SK-N-SH (cell line): ENCODE measurements around the gene CASKIN1.

Experiments used
- CHD2 ChIP-seq: fragments of 150-350 bp; IDR thresholded peaks from 2 replicates; pipeline ENCODE4 v1.6.1; 2018; ENCODE audit warnings: low read length; ENCODE audit not compliant: partially characterized antibody
- FOXM1 ChIP-seq: IDR thresholded peaks from 2 replicates; pipeline ENCODE4 v1.4.0; 2012; ENCODE audit warnings: low read depth, mild to moderate bottlenecking
- MEF2A ChIP-seq: IDR thresholded peaks from 2 replicates; pipeline ENCODE4 v1.4.0; 2012; ENCODE audit warnings: low read depth, borderline replicate concordance
- RXRA ChIP-seq: IDR thresholded peaks from 2 replicates; pipeline ENCODE4 v1.4.0; 2012; ENCODE audit warnings: low read depth, mild to moderate bottlenecking, borderline replicate concordance
- SMC3 ChIP-seq: IDR thresholded peaks from 2 replicates; pipeline ENCODE4 v1.6.1; 2012; ENCODE audit warnings: low read depth, low read length, improper control_type of control experiment
- TAF1 ChIP-seq: IDR thresholded peaks from 2 replicates; pipeline ENCODE4 v1.6.1; 2012; ENCODE audit warnings: low read depth, mild to moderate bottlenecking, low read length, moderate library complexity, borderline replicate concordance
- TCF12 ChIP-seq: IDR thresholded peaks from 2 replicates; pipeline ENCODE4 v1.4.0; 2012
- TF ChIP-seq, protein P1 (sequence below): fragments of 200-600 bp; sonication (generic); IDR thresholded peaks from 2 replicates; pipeline ENCODE4 v1.6.1; 2017; ENCODE audit warnings: antibody characterized with exemption, mild to moderate bottlenecking, moderate library complexity
- TF ChIP-seq, protein P2 (sequence below): IDR thresholded peaks from 2 replicates; pipeline ENCODE4 v1.6.1; 2012; ENCODE audit warnings: mild to moderate bottlenecking, low read depth, low read length, moderate library complexity
- TF ChIP-seq, protein P3 (sequence below): IDR thresholded peaks from 2 replicates; pipeline ENCODE4 v1.4.0; 2012; ENCODE audit warnings: low read depth, borderline replicate concordance

DNA sequence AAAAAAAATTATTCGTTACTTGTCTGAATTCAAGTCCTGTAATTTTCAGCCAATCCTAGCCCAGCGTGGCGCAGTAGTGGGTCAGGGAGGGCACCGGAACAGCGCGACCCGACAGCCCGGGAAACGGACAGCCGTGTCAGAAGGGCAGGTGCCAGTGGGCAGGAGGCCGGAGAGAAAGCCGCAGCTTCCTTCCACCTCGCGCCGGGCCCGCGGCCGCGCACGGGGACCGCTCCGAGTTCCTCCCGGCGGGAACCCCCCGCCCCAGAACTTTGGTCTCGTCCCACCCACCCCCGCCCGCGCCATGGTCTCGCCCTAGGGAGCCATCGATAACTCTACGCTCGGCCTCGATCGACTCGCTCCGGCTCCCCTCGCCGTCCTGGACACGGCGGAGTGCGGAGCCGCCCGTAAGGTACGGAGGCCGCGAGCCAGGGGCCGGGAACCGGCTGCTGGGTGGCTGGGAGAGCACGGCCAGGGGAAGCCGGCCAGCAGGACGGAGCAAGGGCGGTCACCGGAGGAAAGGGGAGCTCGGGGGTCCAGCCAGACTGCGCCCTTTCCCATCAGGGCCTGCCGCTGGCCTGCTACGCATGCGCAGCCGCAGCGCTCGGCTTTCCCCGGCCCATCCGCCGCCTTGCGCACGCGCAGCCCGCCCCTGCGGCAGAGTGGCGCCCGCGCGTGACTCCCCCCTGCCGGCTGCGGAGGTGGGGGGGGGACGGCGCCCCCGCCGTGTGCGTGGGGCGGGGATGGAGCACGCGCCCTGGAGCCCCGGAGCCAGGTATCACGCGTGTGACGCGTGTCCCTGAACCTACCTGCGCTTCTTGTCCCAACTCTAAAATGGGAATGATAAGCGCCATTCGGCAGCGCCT is 8.9 kb upstream of the CASKIN1 start, which contains the start of gene MLST8:
- TF ChIP-seq, protein P1, sequence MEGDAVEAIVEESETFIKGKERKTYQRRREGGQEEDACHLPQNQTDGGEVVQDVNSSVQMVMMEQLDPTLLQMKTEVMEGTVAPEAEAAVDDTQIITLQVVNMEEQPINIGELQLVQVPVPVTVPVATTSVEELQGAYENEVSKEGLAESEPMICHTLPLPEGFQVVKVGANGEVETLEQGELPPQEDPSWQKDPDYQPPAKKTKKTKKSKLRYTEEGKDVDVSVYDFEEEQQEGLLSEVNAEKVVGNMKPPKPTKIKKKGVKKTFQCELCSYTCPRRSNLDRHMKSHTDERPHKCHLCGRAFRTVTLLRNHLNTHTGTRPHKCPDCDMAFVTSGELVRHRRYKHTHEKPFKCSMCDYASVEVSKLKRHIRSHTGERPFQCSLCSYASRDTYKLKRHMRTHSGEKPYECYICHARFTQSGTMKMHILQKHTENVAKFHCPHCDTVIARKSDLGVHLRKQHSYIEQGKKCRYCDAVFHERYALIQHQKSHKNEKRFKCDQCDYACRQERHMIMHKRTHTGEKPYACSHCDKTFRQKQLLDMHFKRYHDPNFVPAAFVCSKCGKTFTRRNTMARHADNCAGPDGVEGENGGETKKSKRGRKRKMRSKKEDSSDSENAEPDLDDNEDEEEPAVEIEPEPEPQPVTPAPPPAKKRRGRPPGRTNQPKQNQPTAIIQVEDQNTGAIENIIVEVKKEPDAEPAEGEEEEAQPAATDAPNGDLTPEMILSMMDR: peak; percentile 39
- TF ChIP-seq FOXM1: no peak
- TF ChIP-seq CHD2: peak; percentile 37
- no peak for TF ChIP-seq RXRA
- TF ChIP-seq TCF12: no peak; the same call in 1 of the 2 replicates
- peak; percentile 90 for TF ChIP-seq TAF1
- TF ChIP-seq MEF2A: no peak
- TF ChIP-seq, protein P2, sequence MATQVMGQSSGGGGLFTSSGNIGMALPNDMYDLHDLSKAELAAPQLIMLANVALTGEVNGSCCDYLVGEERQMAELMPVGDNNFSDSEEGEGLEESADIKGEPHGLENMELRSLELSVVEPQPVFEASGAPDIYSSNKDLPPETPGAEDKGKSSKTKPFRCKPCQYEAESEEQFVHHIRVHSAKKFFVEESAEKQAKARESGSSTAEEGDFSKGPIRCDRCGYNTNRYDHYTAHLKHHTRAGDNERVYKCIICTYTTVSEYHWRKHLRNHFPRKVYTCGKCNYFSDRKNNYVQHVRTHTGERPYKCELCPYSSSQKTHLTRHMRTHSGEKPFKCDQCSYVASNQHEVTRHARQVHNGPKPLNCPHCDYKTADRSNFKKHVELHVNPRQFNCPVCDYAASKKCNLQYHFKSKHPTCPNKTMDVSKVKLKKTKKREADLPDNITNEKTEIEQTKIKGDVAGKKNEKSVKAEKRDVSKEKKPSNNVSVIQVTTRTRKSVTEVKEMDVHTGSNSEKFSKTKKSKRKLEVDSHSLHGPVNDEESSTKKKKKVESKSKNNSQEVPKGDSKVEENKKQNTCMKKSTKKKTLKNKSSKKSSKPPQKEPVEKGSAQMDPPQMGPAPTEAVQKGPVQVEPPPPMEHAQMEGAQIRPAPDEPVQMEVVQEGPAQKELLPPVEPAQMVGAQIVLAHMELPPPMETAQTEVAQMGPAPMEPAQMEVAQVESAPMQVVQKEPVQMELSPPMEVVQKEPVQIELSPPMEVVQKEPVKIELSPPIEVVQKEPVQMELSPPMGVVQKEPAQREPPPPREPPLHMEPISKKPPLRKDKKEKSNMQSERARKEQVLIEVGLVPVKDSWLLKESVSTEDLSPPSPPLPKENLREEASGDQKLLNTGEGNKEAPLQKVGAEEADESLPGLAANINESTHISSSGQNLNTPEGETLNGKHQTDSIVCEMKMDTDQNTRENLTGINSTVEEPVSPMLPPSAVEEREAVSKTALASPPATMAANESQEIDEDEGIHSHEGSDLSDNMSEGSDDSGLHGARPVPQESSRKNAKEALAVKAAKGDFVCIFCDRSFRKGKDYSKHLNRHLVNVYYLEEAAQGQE: peak; percentile 0; the same call in 1 of the 2 replicates
- TF ChIP-seq SMC3: no peak
- TF ChIP-seq, protein P3, sequence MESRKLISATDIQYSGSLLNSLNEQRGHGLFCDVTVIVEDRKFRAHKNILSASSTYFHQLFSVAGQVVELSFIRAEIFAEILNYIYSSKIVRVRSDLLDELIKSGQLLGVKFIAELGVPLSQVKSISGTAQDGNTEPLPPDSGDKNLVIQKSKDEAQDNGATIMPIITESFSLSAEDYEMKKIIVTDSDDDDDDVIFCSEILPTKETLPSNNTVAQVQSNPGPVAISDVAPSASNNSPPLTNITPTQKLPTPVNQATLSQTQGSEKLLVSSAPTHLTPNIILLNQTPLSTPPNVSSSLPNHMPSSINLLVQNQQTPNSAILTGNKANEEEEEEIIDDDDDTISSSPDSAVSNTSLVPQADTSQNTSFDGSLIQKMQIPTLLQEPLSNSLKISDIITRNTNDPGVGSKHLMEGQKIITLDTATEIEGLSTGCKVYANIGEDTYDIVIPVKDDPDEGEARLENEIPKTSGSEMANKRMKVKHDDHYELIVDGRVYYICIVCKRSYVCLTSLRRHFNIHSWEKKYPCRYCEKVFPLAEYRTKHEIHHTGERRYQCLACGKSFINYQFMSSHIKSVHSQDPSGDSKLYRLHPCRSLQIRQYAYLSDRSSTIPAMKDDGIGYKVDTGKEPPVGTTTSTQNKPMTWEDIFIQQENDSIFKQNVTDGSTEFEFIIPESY: no peak
